Endothelial cell of umbilical vein (primary cell): ENCODE data around the gene ZNF154. TPM values are rescaled to one million over a fixed set of nuclear protein-coding genes. Genes with fewer than 3 reads are reported as not detected.

Experiments
- BruUV-seq: library from RNA; stranded (reverse); fragments of 400-500 nt; replicated peaks from 2 replicates; lab custom pipeline; 2021; lab: Mats Ljungman, UMichigan
- CTCF ChIA-PET: fragments of 300-600, 350-600 bp; sonication (Branson Sonifier 250); formaldehyde crosslinking; loops from one replicate; lab custom pipeline; 2021; ENCODE audit warnings: antibody characterized with exemption, inconsistent platforms; lab: Charles Lee
- POLR2A ChIA-PET: fragments of 300-600, 350-600 bp; sonication (Branson Sonifier 250); formaldehyde crosslinking; loops from one replicate; lab custom pipeline; 2021; ENCODE audit warnings: antibody characterized with exemption, inconsistent platforms; lab: Charles Lee
- DNase-seq: peaks from one replicate; pipeline ENCODE4 v3.0.0-alpha.2; 2011; ENCODE audit warnings: low read depth, low spot score
- FAIRE-seq: peaks from 2 replicates; lab custom pipeline; 2011; peaks lifted over from hg19 to GRCh38; lab: Jason Lieb, UNC
- H2AFZ ChIP-seq: 2 replicates; pipeline ENCODE4 v1.6.0; 2012; ENCODE audit warnings: low read depth, low read length, control low read depth, inconsistent platforms
- H3K27ac ChIP-seq: 2 replicates; pipeline ENCODE4 v1.5.1; 2011; ENCODE audit warnings: low read depth, mild to moderate bottlenecking, control low read depth, low read length, moderate library complexity; ENCODE audit not compliant: insufficient read depth
- H3K27me3 ChIP-seq, 2 experiments: 2 replicates each; pipeline versions ENCODE4 v1.6.0 to v1.6.1; 2011; ENCODE audit warnings: low read length in 2 of 2, mixed read lengths in 1 of 2; ENCODE audit not compliant: control insufficient read depth in 2 of 2, insufficient read depth in 2 of 2
- H3K36me3 ChIP-seq, 2 experiments: 2 replicates in 1 of 2; 3 replicates in 1 of 2; pipeline ENCODE4 v1.5.1; 2011; ENCODE audit warnings: low read length in 2 of 2, mild to moderate bottlenecking in 1 of 2, moderate library complexity in 1 of 2; ENCODE audit not compliant: control insufficient read depth in 2 of 2, insufficient read depth in 2 of 2; ENCODE audit errors: extremely low read depth in 1 of 2
- H3K4me1 ChIP-seq: 3 replicates; pipeline ENCODE4 v1.5.1; 2011; ENCODE audit warnings: mild to moderate bottlenecking, low read length; ENCODE audit not compliant: control insufficient read depth, insufficient read depth; ENCODE audit errors: extremely low read depth
- H3K4me2 ChIP-seq: 2 replicates; pipeline ENCODE4 v1.6.1; 2011; ENCODE audit warnings: low read length, control low read depth, mixed read lengths; ENCODE audit not compliant: insufficient read depth
- H3K4me3 ChIP-seq, 3 experiments: fragments of 200-600 bp in 1 of 3; sonication (generic), shearing (Covaris generic) in 1 of 3; replicated peaks in 1 of 3; 2 replicates each; pipeline ENCODE4 v1.5.1; 2011 to 2016; ENCODE audit warnings: control low read depth in 3 of 3, low read length in 3 of 3, mild to moderate bottlenecking in 2 of 3, inconsistent platforms in 1 of 3, low read depth in 1 of 3, moderate library complexity in 1 of 3; ENCODE audit not compliant: insufficient read depth in 1 of 3
- H3K79me2 ChIP-seq: 2 replicates; pipeline ENCODE4 v1.6.0; 2012; ENCODE audit warnings: low read length, inconsistent platforms; ENCODE audit not compliant: control insufficient read depth, insufficient read depth
- H3K9ac ChIP-seq: replicated peaks from 2 replicates; pipeline ENCODE3; 2011; ENCODE audit warnings: low read length, control low read depth; ENCODE audit not compliant: insufficient read depth; ENCODE audit errors: extremely low read depth
- H3K9me1 ChIP-seq: replicated peaks from 3 replicates; pipeline ENCODE4 v1.6.0; 2011; ENCODE audit warnings: mild to moderate bottlenecking, low read length; ENCODE audit not compliant: control insufficient read depth, insufficient read depth; ENCODE audit errors: extremely low read depth
- H3K9me3 ChIP-seq: replicated peaks from 2 replicates; pipeline ENCODE4 v1.5.1; 2012; ENCODE audit warnings: low read length, inconsistent platforms; ENCODE audit not compliant: control insufficient read depth, insufficient read depth
- H4K20me1 ChIP-seq: replicated peaks from 2 replicates; pipeline ENCODE3; 2011; ENCODE audit warnings: mild to moderate bottlenecking, low read length; ENCODE audit not compliant: control insufficient read depth, insufficient read depth; ENCODE audit errors: extremely low read depth
- EZH2 ChIP-seq: IDR thresholded peaks from 2 replicates; pipeline ENCODE4 v1.6.1; 2012; ENCODE audit warnings: borderline replicate concordance, low read depth, mild to moderate bottlenecking, moderate library complexity, low read length, inconsistent platforms; ENCODE audit not compliant: severe bottlenecking
- FOS ChIP-seq: IDR thresholded peaks from 2 replicates; pipeline ENCODE4 v1.6.1; 2011; ENCODE audit warnings: mild to moderate bottlenecking, low read length, moderate library complexity, borderline replicate concordance; ENCODE audit not compliant: insufficient read depth
- JUN ChIP-seq: IDR thresholded peaks from 2 replicates; pipeline ENCODE4 v1.6.1; 2011; ENCODE audit warnings: borderline replicate concordance, low read depth; ENCODE audit not compliant: insufficient read length, insufficient read depth
- MYC ChIP-seq: IDR thresholded peaks from one replicate; pipeline ENCODE4 v1.6.1; 2011; ENCODE audit warnings: mild to moderate bottlenecking, low read depth, low read length
- POLR2A ChIP-seq: IDR thresholded peaks from 2 replicates; pipeline ENCODE4 v1.6.1; 2012; ENCODE audit warnings: low read depth, mild to moderate bottlenecking, control low read depth, low read length
- POLR2AphosphoS5 ChIP-seq: IDR thresholded peaks from 2 replicates; pipeline ENCODE4 v1.6.1; 2012; ENCODE audit warnings: low read depth, mild to moderate bottlenecking, control low read depth, low read length, moderate library complexity; ENCODE audit not compliant: insufficient read depth
- dilution Hi-C: fragments of 300-500 bp; cut with MboI; formaldehyde crosslinking; loops from one replicate; pipeline ENCODE4 v1.15.0; 2019; ENCODE audit warnings: low sequenced_read_pairs; ENCODE audit not compliant: extremely low pct_ligation_motif_present
- intact Hi-C: fragments of 100-400 bp; cut with micrococcal nuclease; formaldehyde crosslinking; loops from one replicate; pipeline ENCODE4 v1.10.0; 2022
- polyA plus RNA-seq, 4 experiments: library from polyadenylated mRNA; depleted of rRNA in 3 of 4; stranded (reverse) in 3 of 4; unstranded in 1 of 4; fragments of >200 nt; gene quantifications; 2 replicates each; pipeline versions ENCODE4 v1.2.1 to v1.2.3, GENCODE V29; 2011 to 2012; ENCODE audit warnings: missing spikeins in 1 of 4
- total RNA-seq: library from RNA; stranded (reverse); gene quantifications from 2 replicates; pipeline ENCODE4 v1.2.3, GENCODE V29; 2021
- TF ChIP-seq, protein P1 (sequence below), 2 donors: IDR thresholded peaks; 1 replicate in 1 of 2; 2 replicates in 1 of 2; pipeline ENCODE4 v1.5.1; 2011; ENCODE audit warnings: low read length in 2 of 2, mild to moderate bottlenecking in 2 of 2, moderate library complexity in 2 of 2, control low read depth in 1 of 2, inconsistent platforms in 1 of 2, low read depth in 1 of 2; ENCODE audit not compliant: insufficient read depth in 1 of 2; ENCODE audit errors: extremely low read depth in 1 of 2
- TF ChIP-seq, protein P2 (sequence below): IDR thresholded peaks from 2 replicates; pipeline ENCODE4 v1.6.1; 2011; ENCODE audit not compliant: insufficient read depth, insufficient read length

The ZNF154 gene
- total and polyA plus RNA-seq, 2 donors (not counting 3 experiments of a cell fraction or from before 2014, with no cell fraction given) = 1.3 to 2.0 TPM

DNA sequence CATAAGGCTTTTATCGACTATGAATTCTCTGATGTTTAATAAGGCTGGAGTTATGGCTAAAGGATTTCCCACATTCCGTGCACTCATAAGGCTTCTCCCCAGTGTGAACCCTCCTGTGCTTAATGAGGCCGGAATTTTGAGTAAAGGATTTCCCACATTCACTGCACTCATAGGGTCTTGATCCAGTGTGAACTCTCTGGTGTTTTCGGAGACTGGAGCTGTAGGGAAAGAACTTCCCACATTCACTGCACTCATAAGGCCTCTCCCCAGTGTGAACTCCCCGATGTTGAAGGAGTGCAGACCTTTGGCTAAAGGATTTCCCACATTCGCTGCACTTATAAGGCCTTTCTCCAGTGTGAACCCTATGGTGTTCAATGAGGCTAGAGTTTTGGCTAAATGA lies 7.4 kb downstream of the ZNF154 start:
- Histone ChIP-seq H3K27me3 (no peaks in the 10 kb centered on the region), H3K4me1 (no peaks in the 10 kb centered on the region), H3K9ac (no peak overlapping the region), H3K79me2 (no peaks in the 10 kb centered on the region), H3K36me3 (peaks cover 0 to 2% of the 10 kb centered on the region in 2 experiments), H4K20me1 (no peaks in the 10 kb centered on the region), H3K4me3 (no peak overlapping the region), H3K27ac (no peak overlapping the region), H3K9me3 (peaks cover 8% of the 10 kb centered on the region), H3K9me1 (no peaks in the 10 kb centered on the region), H3K4me2 (no peak overlapping the region), H2AFZ (no peak overlapping the region)
- intact Hi-C loops = no loop called here
- BruUV-seq = no TSS peak
- TF ChIP-seq MYC = no peak
- ChIA-PET POLR2A (no interaction called here), CTCF (no interaction called here)
- dilution Hi-C loops = no loop called here
- DNase-seq (no peak), FAIRE-seq (no peak)

DNA sequence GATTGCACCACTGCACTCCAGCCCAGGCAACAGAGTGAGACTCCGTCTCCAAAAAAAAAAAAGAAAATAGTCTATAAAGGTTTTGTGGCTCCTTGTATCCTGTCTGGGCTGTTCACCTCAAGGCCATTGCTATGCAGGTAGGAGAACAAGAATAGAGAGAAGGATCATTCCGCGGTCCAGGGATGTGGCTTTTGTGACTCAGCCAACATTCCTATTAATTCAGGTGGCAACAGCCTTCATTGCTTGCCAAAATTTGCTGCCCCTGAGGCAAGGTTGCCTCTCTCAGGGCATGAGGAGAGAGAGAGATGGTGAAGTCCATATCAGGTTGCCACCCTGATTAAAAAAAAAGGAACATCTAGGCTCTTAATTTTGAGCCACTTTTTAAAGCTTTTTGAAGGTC lies 19.3 kb downstream of the ZNF154 start:
- H3K79me2 ChIP-seq = peaks cover 3% of the 10 kb centered on the region
- no peak overlapping the region for H3K9ac ChIP-seq
- intact Hi-C loops = no loop called here
- H3K9me3 ChIP-seq = peaks cover 34% of the 10 kb centered on the region
- no peak overlapping the region for H3K4me2 ChIP-seq
- DNase-seq = no peak
- no peak overlapping the region for H3K27ac ChIP-seq
- no peaks in the 10 kb centered on the region for H4K20me1 ChIP-seq
- dilution Hi-C loops = no loop called here
- H3K27me3 ChIP-seq = no peaks in the 10 kb centered on the region
- POLR2A ChIA-PET = no interaction called here
- TF ChIP-seq, protein P1, sequence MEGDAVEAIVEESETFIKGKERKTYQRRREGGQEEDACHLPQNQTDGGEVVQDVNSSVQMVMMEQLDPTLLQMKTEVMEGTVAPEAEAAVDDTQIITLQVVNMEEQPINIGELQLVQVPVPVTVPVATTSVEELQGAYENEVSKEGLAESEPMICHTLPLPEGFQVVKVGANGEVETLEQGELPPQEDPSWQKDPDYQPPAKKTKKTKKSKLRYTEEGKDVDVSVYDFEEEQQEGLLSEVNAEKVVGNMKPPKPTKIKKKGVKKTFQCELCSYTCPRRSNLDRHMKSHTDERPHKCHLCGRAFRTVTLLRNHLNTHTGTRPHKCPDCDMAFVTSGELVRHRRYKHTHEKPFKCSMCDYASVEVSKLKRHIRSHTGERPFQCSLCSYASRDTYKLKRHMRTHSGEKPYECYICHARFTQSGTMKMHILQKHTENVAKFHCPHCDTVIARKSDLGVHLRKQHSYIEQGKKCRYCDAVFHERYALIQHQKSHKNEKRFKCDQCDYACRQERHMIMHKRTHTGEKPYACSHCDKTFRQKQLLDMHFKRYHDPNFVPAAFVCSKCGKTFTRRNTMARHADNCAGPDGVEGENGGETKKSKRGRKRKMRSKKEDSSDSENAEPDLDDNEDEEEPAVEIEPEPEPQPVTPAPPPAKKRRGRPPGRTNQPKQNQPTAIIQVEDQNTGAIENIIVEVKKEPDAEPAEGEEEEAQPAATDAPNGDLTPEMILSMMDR (IDR thresholded peaks at IDR 0.05; ENCODE audit: extremely low read depth in 1 of 2, insufficient read depth in 1 of 2, low read depth in 1 of 2, low read length in 2 of 2) = no peak
- TF ChIP-seq POLR2A (no peak), POLR2AphosphoS5 (no peak), JUN (no peak), EZH2 (no peak), FOS (no peak)
- TF ChIP-seq, protein P2, sequence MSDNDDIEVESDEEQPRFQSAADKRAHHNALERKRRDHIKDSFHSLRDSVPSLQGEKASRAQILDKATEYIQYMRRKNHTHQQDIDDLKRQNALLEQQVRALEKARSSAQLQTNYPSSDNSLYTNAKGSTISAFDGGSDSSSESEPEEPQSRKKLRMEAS = no peak
- no peaks in the 10 kb centered on the region for H3K4me1 ChIP-seq
- CTCF ChIA-PET = no interaction called here
- H3K9me1 ChIP-seq = no peaks in the 10 kb centered on the region
- H3K36me3 ChIP-seq = peaks cover 7 to 18% of the 10 kb centered on the region in 2 experiments
- no peak overlapping the region for H2AFZ ChIP-seq
- H3K4me3 ChIP-seq = no peak overlapping the region
- FAIRE-seq = no peak
- BruUV-seq = no TSS peak
